Neural cell (in vitro differentiated cells): ENCODE data around the gene EFCAB11. TPM values are rescaled to one million over a fixed set of nuclear protein-coding genes. Genes with fewer than 3 reads are reported as not detected.

Source experiments
- H2AFZ ChIP-seq: fragments of 200-600, 300-800 bp; sonication (generic), shearing (Covaris generic); 2 replicates; pipeline ENCODE4 v1.6.0; 2014; ENCODE audit warnings: low read depth, mild to moderate bottlenecking, antibody characterized with exemption, low read length, moderate library complexity
- H3F3A ChIP-seq: fragments of 200-600 bp; shearing (Covaris generic); 2 replicates; pipeline ENCODE4 v1.6.1; 2016; ENCODE audit warnings: mild to moderate bottlenecking, moderate library complexity, mixed read lengths, antibody characterized with exemption, low read length; ENCODE audit not compliant: insufficient read depth, poor library complexity, severe bottlenecking
- H3K27ac ChIP-seq: fragments of 200-600, 300-800 bp; sonication (generic), shearing (Covaris generic); 2 replicates; pipeline ENCODE4 v1.5.1; 2014; ENCODE audit warnings: mild to moderate bottlenecking, low read length, moderate library complexity
- H3K27me3 ChIP-seq: fragments of 300-800, 200-600 bp; sonication (generic), shearing (Covaris generic); 2 replicates; pipeline ENCODE4 v1.6.0; 2014; ENCODE audit warnings: mild to moderate bottlenecking, low read depth, low read length, moderate library complexity; ENCODE audit not compliant: insufficient read depth
- H3K36me3 ChIP-seq: fragments of 300-800, 200-600 bp; sonication (generic), shearing (Covaris generic); 2 replicates; pipeline ENCODE4 v1.5.1; 2014; ENCODE audit warnings: mild to moderate bottlenecking, antibody characterized with exemption, low read length, moderate library complexity; ENCODE audit not compliant: insufficient read depth
- H3K4me2 ChIP-seq: fragments of 300-800, 200-600 bp; sonication (generic), shearing (Covaris generic); 2 replicates; pipeline ENCODE4 v1.6.0; 2014; ENCODE audit warnings: mild to moderate bottlenecking, low read length
- H3K4me3 ChIP-seq: fragments of 300-800, 200-600 bp; sonication (generic), shearing (Covaris generic); 2 replicates; pipeline ENCODE4 v1.5.1; 2014; ENCODE audit warnings: mild to moderate bottlenecking, low read length, moderate library complexity
- H3K79me2 ChIP-seq: fragments of 200-600 bp; shearing (Covaris generic); replicated peaks from 2 replicates; pipeline ENCODE4 v1.6.0; 2014; ENCODE audit warnings: mild to moderate bottlenecking, low read length, moderate library complexity; ENCODE audit not compliant: insufficient read depth
- H3K9ac ChIP-seq: fragments of 300-800, 200-600 bp; sonication (generic), shearing (Covaris generic); 2 replicates; pipeline ENCODE4 v1.6.1; 2016; ENCODE audit warnings: mild to moderate bottlenecking, low read length, mixed read lengths
- H3K9me2 ChIP-seq: fragments of 200-600 bp; shearing (Covaris generic); 2 replicates; pipeline ENCODE4 v1.6.1; 2016; ENCODE audit warnings: mild to moderate bottlenecking, low read length, mixed read lengths; ENCODE audit not compliant: insufficient read depth
- H3K9me3 ChIP-seq: fragments of 200-600, 300-800 bp; sonication (generic), shearing (Covaris generic); 2 replicates; pipeline ENCODE4 v1.6.1; 2016; ENCODE audit warnings: mild to moderate bottlenecking, mixed run types, low read length, moderate library complexity, mixed read lengths
- H4K20me1 ChIP-seq: fragments of 200-600 bp; shearing (Covaris generic); 2 replicates; pipeline ENCODE4 v1.6.1; 2016; ENCODE audit warnings: mild to moderate bottlenecking, mixed run types; ENCODE audit not compliant: insufficient read depth
- EP300 ChIP-seq: fragments of 450-650 bp; conservative IDR thresholded peaks from 2 replicates; pipeline ENCODE4 v1.6.1; 2014; ENCODE audit warnings: antibody characterized with exemption, mild to moderate bottlenecking, moderate library complexity; ENCODE audit not compliant: poor library complexity, severe bottlenecking
- EZH2 ChIP-seq: fragments of 200-600, 300-800 bp; shearing (Covaris generic), sonication (generic); IDR thresholded peaks from 2 replicates; pipeline ENCODE4 v1.6.1; 2014; ENCODE audit warnings: antibody characterized with exemption, low read length, borderline replicate concordance, mild to moderate bottlenecking; ENCODE audit not compliant: insufficient read depth, poor library complexity, severe bottlenecking
- MXI1 ChIP-seq: fragments of 450-650 bp; conservative IDR thresholded peaks from 2 replicates; pipeline ENCODE4 v1.6.1; 2014; ENCODE audit warnings: antibody characterized with exemption, mild to moderate bottlenecking; ENCODE audit not compliant: poor library complexity, severe bottlenecking
- POLR2AphosphoS5 ChIP-seq: IDR thresholded peaks from 2 replicates; pipeline ENCODE4 v1.6.1; 2012
- RAD21 ChIP-seq: fragments of 450-650 bp; conservative IDR thresholded peaks from 2 replicates; pipeline ENCODE4 v1.6.1; 2014; ENCODE audit warnings: antibody characterized with exemption, mild to moderate bottlenecking, moderate library complexity
- SMC3 ChIP-seq: fragments of 450-650 bp; conservative IDR thresholded peaks from 2 replicates; pipeline ENCODE4 v1.6.1; 2014; ENCODE audit warnings: antibody characterized with exemption, mild to moderate bottlenecking, moderate library complexity; ENCODE audit not compliant: poor library complexity
- TAF1 ChIP-seq: IDR thresholded peaks from 2 replicates; pipeline ENCODE4 v1.6.1; 2012; ENCODE audit warnings: low read depth
- polyA plus RNA-seq: library from polyadenylated mRNA; depleted of rRNA; stranded (reverse); fragments of >200 nt; gene quantifications from 2 replicates; pipeline ENCODE4 v1.2.3, GENCODE V29; 2014
- TF ChIP-seq, protein P1 (sequence below): fragments of 450-650 bp; IDR thresholded peaks from 2 replicates; pipeline ENCODE4 v1.5.1; 2014; ENCODE audit warnings: antibody characterized with exemption, mild to moderate bottlenecking, moderate library complexity; ENCODE audit not compliant: poor library complexity, severe bottlenecking
- TF ChIP-seq, protein P2 (sequence below): IDR thresholded peaks from 2 replicates; pipeline ENCODE4 v1.6.1; 2012; ENCODE audit warnings: borderline replicate concordance

The EFCAB11 gene
- polyA plus RNA-seq, 1 donor from 2014 or later: 7.9 TPM

DNA sequence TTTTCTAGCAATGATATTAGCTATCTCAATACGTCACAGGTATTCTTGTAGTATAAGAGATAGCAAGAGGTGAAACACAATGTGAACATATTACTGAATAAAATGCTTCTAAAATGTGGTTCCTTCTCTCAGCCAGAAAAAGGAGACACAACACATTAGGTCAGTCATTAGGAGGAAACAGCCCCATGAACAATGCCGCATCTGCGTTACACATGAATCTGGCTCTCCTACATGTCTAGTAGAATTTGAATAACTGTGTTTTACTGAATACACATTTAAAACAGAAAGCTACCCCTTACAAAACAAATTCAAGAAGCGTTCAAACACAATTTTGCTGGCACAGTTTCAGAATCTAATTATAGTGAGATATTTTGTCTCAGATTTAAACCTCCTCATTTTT, 51.6 kb downstream of the EFCAB11 start:
- Histone ChIP-seq H3K9me3 (no peaks in the 10 kb centered on the region), H3K9ac (no peak overlapping the region), H3K27ac (no peak overlapping the region), H2AFZ (no peak overlapping the region), H3K4me3 (no peak overlapping the region), H3K36me3 (no peaks in the 10 kb centered on the region), H3K4me2 (no peak overlapping the region), H4K20me1 (no peaks in the 10 kb centered on the region), H3F3A (no peaks in the 10 kb centered on the region), H3K79me2 (no peaks in the 10 kb centered on the region), H3K27me3 (no peaks in the 10 kb centered on the region), H3K9me2 (no peaks in the 10 kb centered on the region)
- no peak for TF ChIP-seq EP300
- TF ChIP-seq, protein P1, sequence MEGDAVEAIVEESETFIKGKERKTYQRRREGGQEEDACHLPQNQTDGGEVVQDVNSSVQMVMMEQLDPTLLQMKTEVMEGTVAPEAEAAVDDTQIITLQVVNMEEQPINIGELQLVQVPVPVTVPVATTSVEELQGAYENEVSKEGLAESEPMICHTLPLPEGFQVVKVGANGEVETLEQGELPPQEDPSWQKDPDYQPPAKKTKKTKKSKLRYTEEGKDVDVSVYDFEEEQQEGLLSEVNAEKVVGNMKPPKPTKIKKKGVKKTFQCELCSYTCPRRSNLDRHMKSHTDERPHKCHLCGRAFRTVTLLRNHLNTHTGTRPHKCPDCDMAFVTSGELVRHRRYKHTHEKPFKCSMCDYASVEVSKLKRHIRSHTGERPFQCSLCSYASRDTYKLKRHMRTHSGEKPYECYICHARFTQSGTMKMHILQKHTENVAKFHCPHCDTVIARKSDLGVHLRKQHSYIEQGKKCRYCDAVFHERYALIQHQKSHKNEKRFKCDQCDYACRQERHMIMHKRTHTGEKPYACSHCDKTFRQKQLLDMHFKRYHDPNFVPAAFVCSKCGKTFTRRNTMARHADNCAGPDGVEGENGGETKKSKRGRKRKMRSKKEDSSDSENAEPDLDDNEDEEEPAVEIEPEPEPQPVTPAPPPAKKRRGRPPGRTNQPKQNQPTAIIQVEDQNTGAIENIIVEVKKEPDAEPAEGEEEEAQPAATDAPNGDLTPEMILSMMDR: no peak
- no peak for TF ChIP-seq EZH2
- TF ChIP-seq POLR2AphosphoS5: no peak
- TF ChIP-seq, protein P2, sequence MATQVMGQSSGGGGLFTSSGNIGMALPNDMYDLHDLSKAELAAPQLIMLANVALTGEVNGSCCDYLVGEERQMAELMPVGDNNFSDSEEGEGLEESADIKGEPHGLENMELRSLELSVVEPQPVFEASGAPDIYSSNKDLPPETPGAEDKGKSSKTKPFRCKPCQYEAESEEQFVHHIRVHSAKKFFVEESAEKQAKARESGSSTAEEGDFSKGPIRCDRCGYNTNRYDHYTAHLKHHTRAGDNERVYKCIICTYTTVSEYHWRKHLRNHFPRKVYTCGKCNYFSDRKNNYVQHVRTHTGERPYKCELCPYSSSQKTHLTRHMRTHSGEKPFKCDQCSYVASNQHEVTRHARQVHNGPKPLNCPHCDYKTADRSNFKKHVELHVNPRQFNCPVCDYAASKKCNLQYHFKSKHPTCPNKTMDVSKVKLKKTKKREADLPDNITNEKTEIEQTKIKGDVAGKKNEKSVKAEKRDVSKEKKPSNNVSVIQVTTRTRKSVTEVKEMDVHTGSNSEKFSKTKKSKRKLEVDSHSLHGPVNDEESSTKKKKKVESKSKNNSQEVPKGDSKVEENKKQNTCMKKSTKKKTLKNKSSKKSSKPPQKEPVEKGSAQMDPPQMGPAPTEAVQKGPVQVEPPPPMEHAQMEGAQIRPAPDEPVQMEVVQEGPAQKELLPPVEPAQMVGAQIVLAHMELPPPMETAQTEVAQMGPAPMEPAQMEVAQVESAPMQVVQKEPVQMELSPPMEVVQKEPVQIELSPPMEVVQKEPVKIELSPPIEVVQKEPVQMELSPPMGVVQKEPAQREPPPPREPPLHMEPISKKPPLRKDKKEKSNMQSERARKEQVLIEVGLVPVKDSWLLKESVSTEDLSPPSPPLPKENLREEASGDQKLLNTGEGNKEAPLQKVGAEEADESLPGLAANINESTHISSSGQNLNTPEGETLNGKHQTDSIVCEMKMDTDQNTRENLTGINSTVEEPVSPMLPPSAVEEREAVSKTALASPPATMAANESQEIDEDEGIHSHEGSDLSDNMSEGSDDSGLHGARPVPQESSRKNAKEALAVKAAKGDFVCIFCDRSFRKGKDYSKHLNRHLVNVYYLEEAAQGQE: no peak
- no peak for TF ChIP-seq MXI1
- no peak for TF ChIP-seq TAF1
- TF ChIP-seq SMC3: no peak
- TF ChIP-seq RAD21: no peak

DNA sequence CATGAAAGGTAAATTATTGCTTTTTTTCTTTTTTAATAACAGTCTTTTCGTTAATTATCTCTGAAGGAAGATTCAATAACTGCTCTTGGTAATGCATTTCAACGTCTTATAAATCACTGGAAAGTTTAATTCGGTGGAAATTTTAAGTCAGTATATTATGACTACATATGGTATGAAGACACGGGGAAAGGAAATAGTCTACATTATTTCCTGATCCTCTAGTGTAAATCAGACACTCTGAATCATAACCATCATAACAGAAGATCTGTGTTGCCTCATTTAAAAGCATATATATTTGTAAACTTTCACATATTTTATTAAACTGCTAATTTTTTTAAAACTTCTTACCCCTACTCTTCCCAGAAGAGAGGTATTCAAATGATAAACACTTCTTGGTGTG, 53.7 kb downstream of the EFCAB11 start:
- H4K20me1 ChIP-seq: no peaks in the 10 kb centered on the region
- no peak overlapping the region for H3K4me3 ChIP-seq
- TF ChIP-seq TAF1 (no peak), EZH2 (no peak), SMC3 (no peak), POLR2AphosphoS5 (no peak)
- TF ChIP-seq, protein P2: no peak
- H3K4me2 ChIP-seq: no peak overlapping the region
- no peaks in the 10 kb centered on the region for H3F3A ChIP-seq
- no peak overlapping the region for H3K27ac ChIP-seq
- no peak overlapping the region for H2AFZ ChIP-seq
- no peaks in the 10 kb centered on the region for H3K36me3 ChIP-seq
- no peaks in the 10 kb centered on the region for H3K9me3 ChIP-seq
- no peaks in the 10 kb centered on the region for H3K27me3 ChIP-seq
- H3K79me2 ChIP-seq: no peaks in the 10 kb centered on the region
- H3K9ac ChIP-seq: no peak overlapping the region
- no peaks in the 10 kb centered on the region for H3K9me2 ChIP-seq
